ENCODE measurements around the gene LRMDA. TPM values are rescaled to one million over a fixed set of nuclear protein-coding genes. Genes with fewer than 3 reads are reported as not detected.

The LRMDA gene
- total and polyA plus RNA-seq, 2 donors (not counting 3 experiments of a cell fraction or from before 2014, with no cell fraction given), result 9.7 to 18.0 TPM

- Histone ChIP-seq H3K27ac (ENCODE audit: insufficient read depth, low read depth, low read length) (no peak overlapping the region), H3K4me2 (ENCODE audit: insufficient read depth, low read length) (no peak overlapping the region), H3K4me1 (ENCODE audit: control insufficient read depth, extremely low read depth, insufficient read depth, low read length) (no peaks in the 10 kb centered on the region), H4K20me1 (replicated peaks; ENCODE audit: control insufficient read depth, extremely low read depth, insufficient read depth, low read length) (no peaks in the 10 kb centered on the region), H3K36me3 (ENCODE audit: control insufficient read depth in 2 of 2, extremely low read depth in 1 of 2, insufficient read depth in 2 of 2, low read length in 2 of 2) (no peaks in the 10 kb centered on the region), H3K4me3 (replicated peaks in 1 of 3; ENCODE audit: insufficient read depth in 1 of 3, low read depth in 1 of 3, low read length in 3 of 3) (no peak overlapping the region), H2AFZ (ENCODE audit: low read depth, low read length) (no peak overlapping the region), H3K9ac (replicated peaks; ENCODE audit: extremely low read depth, insufficient read depth, low read length) (no peak overlapping the region), H3K9me3 (replicated peaks; ENCODE audit: control insufficient read depth, insufficient read depth, low read length) (no peaks in the 10 kb centered on the region), H3K9me1 (replicated peaks; ENCODE audit: control insufficient read depth, extremely low read depth, insufficient read depth, low read length) (no peaks in the 10 kb centered on the region), H3K27me3 (ENCODE audit: control insufficient read depth in 2 of 2, insufficient read depth in 2 of 2, low read length in 2 of 2) (no peaks in the 10 kb centered on the region), H3K79me2 (ENCODE audit: control insufficient read depth, insufficient read depth, low read length) (no peaks in the 10 kb centered on the region)
- TF ChIP-seq JUN (IDR thresholded peaks at IDR 0.05; ENCODE audit: borderline replicate concordance, insufficient read depth, insufficient read length, low read depth) (no peak), MAX (IDR thresholded peaks at IDR 0.05; ENCODE audit: insufficient read depth, insufficient read length) (no peak), EZH2 (IDR thresholded peaks at IDR 0.05; ENCODE audit: borderline replicate concordance, low read depth, low read length, severe bottlenecking) (no peak), FOS (IDR thresholded peaks at IDR 0.05; ENCODE audit: borderline replicate concordance, insufficient read depth, low read length) (no peak), CTCF (IDR thresholded peaks at IDR 0.05; ENCODE audit: extremely low read depth in 1 of 2, insufficient read depth in 1 of 2, low read depth in 1 of 2, low read length in 2 of 2) (no peak), POLR2AphosphoS5 (IDR thresholded peaks at IDR 0.05; ENCODE audit: insufficient read depth, low read depth, low read length) (no peak), POLR2A (IDR thresholded peaks at IDR 0.05; ENCODE audit: low read depth, low read length) (no peak), MYC (IDR thresholded peaks at IDR 0.05; ENCODE audit: low read depth, low read length) (no peak), GATA2 (IDR thresholded peaks at IDR 0.05; ENCODE audit: insufficient read depth, insufficient read length, low read depth, low read length) (no peak)
- CTCF ChIA-PET, result no interaction called here
- POLR2A ChIA-PET, result no interaction called here
- dilution Hi-C loops (cut with MboI; ENCODE audit: extremely low pct_ligation_motif_present, low sequenced_read_pairs) (no loop called here), intact Hi-C loops (cut with micrococcal nuclease) (loop anchor here (10.0 kb wide), 1 partner anchor 105 kb away; no protein-coding TSS in a partner anchor)
- no peak for FAIRE-seq
- no TSS peak for BruUV-seq (replicated peaks)
- DNase-seq (ENCODE audit: low read depth, low spot score), result no peak
These were observed 888.2 kb downstream of the LRMDA start for GRCh38 chr10:76319661-76320060.
